ENCODE measurements around the gene MYH4.

The MYH4 gene

GRCh38 chr17:10421900-10422542 is 47.3 kb downstream of the MYH4 start, which contains the start of gene MYH8:
Gene MYH8, minus strand, starts transcription at chr17:10421950. Its CDS starts 1,723 bp downstream, at chr17:10420227.
- no peak for DNase-seq

GRCh38 chr17:10421211-10421610 is 48.1 kb downstream of the MYH4 start:
- no peak for DNase-seq

GRCh38 chr17:10420811-10421210 is 48.5 kb downstream of the MYH4 start:
- DNase-seq = no peak

GRCh38 chr17:10417431-10417830 is 51.9 kb downstream of the MYH4 start:
- no peak for DNase-seq

- no peak for DNase-seq
These were observed 54.2 kb downstream of the MYH4 start for GRCh38 chr17:10415161-10415560.

- no peak for DNase-seq
These were observed 65.8 kb downstream of the MYH4 start for GRCh38 chr17:10403589-10403988.

- no peak for DNase-seq
These were observed 71.0 kb downstream of the MYH4 start for GRCh38 chr17:10398352-10398751.

- DNase-seq = no peak
These were observed 72.7 kb downstream of the MYH4 start for GRCh38 chr17:10396524-10397163.

GRCh38 chr17:10394201-10394887 is 75.0 kb downstream of the MYH4 start:
- DNase-seq = no peak

All from nucleus accumbens (tissue), 56 donors.